HCT116 (cell line): ENCODE results near the gene ACVR1. TPM values are rescaled to one million over a fixed set of nuclear protein-coding genes. Genes with fewer than 3 reads are reported as not detected.

Experiments
- ATAC-seq: fragments of 200-7000 bp; cut with Tn5 transposase; 2 replicates; pipeline ENCODE4 v1.9.1; 2020; ENCODE audit warnings: mild to moderate bottlenecking, moderate library complexity
- BruUV-seq: library from RNA; stranded (reverse); fragments of 400-500 nt; replicated peaks from 2 replicates; lab custom pipeline; 2021; lab: Mats Ljungman, UMichigan
- CTCF ChIA-PET: fragments of 300-600 bp; sonication (Branson Sonifier 250); formaldehyde crosslinking; loops from one replicate; lab custom pipeline; 2021; ENCODE audit warnings: antibody characterized with exemption; lab: Charles Lee
- POLR2A ChIA-PET: fragments of 300-600, 350-600 bp; sonication (Branson Sonifier 250); formaldehyde crosslinking; loops from one replicate; lab custom pipeline; 2021; ENCODE audit warnings: antibody characterized with exemption; lab: Charles Lee
- RAD21 ChIA-PET, 2 experiments: fragments of 300-600 bp; sonication (Branson Sonifier 250); formaldehyde crosslinking; loops; one replicate each; lab custom pipeline; 2023; ENCODE audit warnings: low total read pairs in 2 of 2; ENCODE audit not compliant: uncharacterized antibody in 2 of 2, unreplicated experiment in 2 of 2, low non-redundant PET in 1 of 2; lab: Charles Lee
- DNase-seq: peaks from one replicate; pipeline ENCODE4 v3.0.0-alpha.2; 2010; ENCODE audit warnings: low read depth, low spot score
- H2AFZ ChIP-seq: fragments of 200-600 bp; shearing (Covaris generic), sonication (generic); 2 replicates; pipeline ENCODE4 v1.6.1; 2017; ENCODE audit warnings: low read depth, mixed run types, mixed read lengths, antibody characterized with exemption, low read length; ENCODE audit not compliant: poor library complexity, severe bottlenecking
- H3K27ac ChIP-seq: 2 replicates; pipeline ENCODE4 v1.5.1; 2012; ENCODE audit warnings: low read depth, low read length
- H3K27me3 ChIP-seq: fragments of 200-600 bp; sonication (generic); 2 replicates; pipeline ENCODE4 v1.6.1; 2016; ENCODE audit warnings: mixed run types, low read length, mixed read lengths; ENCODE audit not compliant: insufficient read depth
- H3K36me3 ChIP-seq, 2 experiments: fragments of 200-500 bp in 1 of 2; fragments of 200-600 bp in 1 of 2; sonication (Bioruptor generic) in 1 of 2; sonication (generic) in 1 of 2; 2 replicates each; pipeline versions ENCODE4 v1.5.1 to v1.6.1; 2014 to 2016; ENCODE audit warnings: low read length in 2 of 2, inconsistent platforms in 1 of 2, mixed read lengths in 1 of 2, mixed run types in 1 of 2; ENCODE audit not compliant: insufficient read depth in 2 of 2, control insufficient read depth in 1 of 2
- H3K4me1 ChIP-seq, 2 experiments: fragments of 200-600 bp in 1 of 2; sonication (generic) in 1 of 2; 2 replicates each; pipeline versions ENCODE4 v1.5.1 to v1.6.1; 2012 to 2017; ENCODE audit warnings: low read length in 2 of 2, inconsistent platforms in 1 of 2, mild to moderate bottlenecking in 1 of 2, mixed read lengths in 1 of 2, mixed run types in 1 of 2, moderate library complexity in 1 of 2; ENCODE audit not compliant: insufficient read depth in 2 of 2, control insufficient read depth in 1 of 2
- H3K4me2 ChIP-seq: fragments of 200-600 bp; sonication (generic); 2 replicates; pipeline ENCODE4 v1.6.1; 2017; ENCODE audit warnings: mixed run types, low read length, mixed read lengths
- H3K4me3 ChIP-seq, 2 experiments: fragments of 200-600 bp in 1 of 2; sonication (generic) in 1 of 2; replicated peaks in 1 of 2; 2 replicates each; pipeline ENCODE4 v1.5.1; 2011 to 2016; ENCODE audit warnings: low read length in 2 of 2, control low read depth in 1 of 2, low read depth in 1 of 2, mild to moderate bottlenecking in 1 of 2, mixed read lengths in 1 of 2, mixed run types in 1 of 2
- H3K79me2 ChIP-seq: fragments of 200-600 bp; sonication (generic); 2 replicates; pipeline ENCODE4 v1.6.1; 2017; ENCODE audit warnings: mild to moderate bottlenecking, mixed run types, low read length, moderate library complexity, mixed read lengths; ENCODE audit not compliant: insufficient read depth
- H3K9ac ChIP-seq: fragments of 200-600 bp; sonication (generic); 2 replicates; pipeline ENCODE4 v1.6.1; 2016; ENCODE audit warnings: low read length, mixed read lengths
- H3K9me2 ChIP-seq: fragments of 200-600 bp; sonication (generic), shearing (Covaris generic); 2 replicates; pipeline ENCODE4 v1.6.1; 2017; ENCODE audit warnings: mixed run types, mild to moderate bottlenecking, moderate library complexity; ENCODE audit not compliant: insufficient read depth
- H3K9me3 ChIP-seq, 2 experiments: fragments of 200-500 bp in 1 of 2; fragments of 200-600 bp in 1 of 2; sonication (Bioruptor generic) in 1 of 2; sonication (generic) in 1 of 2; 2 replicates each; pipeline ENCODE4 v1.6.1; 2014 to 2017; ENCODE audit warnings: low read length in 2 of 2, mixed read lengths in 2 of 2, inconsistent platforms in 1 of 2, low read depth in 1 of 2, mild to moderate bottlenecking in 1 of 2, mixed run types in 1 of 2, moderate library complexity in 1 of 2; ENCODE audit not compliant: control insufficient read depth in 1 of 2, insufficient read depth in 1 of 2
- H4K20me1 ChIP-seq: fragments of 200-600 bp; sonication (generic), shearing (Covaris generic); 2 replicates; pipeline ENCODE4 v1.6.1; 2017; ENCODE audit warnings: mixed run types, mild to moderate bottlenecking, moderate library complexity; ENCODE audit not compliant: insufficient read depth
- CBX3 ChIP-seq: IDR thresholded peaks from 2 replicates; pipeline ENCODE4 v1.6.1; 2012; ENCODE audit warnings: low read depth
- EGR1 ChIP-seq: IDR thresholded peaks from 2 replicates; pipeline ENCODE4 v1.6.1; 2012; ENCODE audit warnings: low read depth
- ELF1 ChIP-seq: IDR thresholded peaks from 2 replicates; pipeline ENCODE4 v1.6.1; 2012; ENCODE audit warnings: low read depth, borderline replicate concordance
- EZH2phosphoT487 ChIP-seq: fragments of 200-600 bp; IDR thresholded peaks from 2 replicates; pipeline ENCODE4 v1.6.1; 2018; ENCODE audit warnings: antibody characterized with exemption, borderline replicate concordance
- FOSL1 ChIP-seq: IDR thresholded peaks from 2 replicates; pipeline ENCODE4 v1.6.1; 2012; ENCODE audit warnings: low read depth
- JUND ChIP-seq: IDR thresholded peaks from 2 replicates; pipeline ENCODE4 v1.6.1; 2012
- MAX ChIP-seq: IDR thresholded peaks from 2 replicates; pipeline ENCODE4 v1.6.1; 2012
- REST ChIP-seq: IDR thresholded peaks from 2 replicates; pipeline ENCODE4 v1.6.1; 2012; ENCODE audit warnings: low read depth
- SIN3A ChIP-seq: IDR thresholded peaks from 2 replicates; pipeline ENCODE4 v1.6.1; 2012; ENCODE audit warnings: low read depth
- YY1 ChIP-seq: IDR thresholded peaks from 2 replicates; pipeline ENCODE4 v1.6.1; 2011; ENCODE audit warnings: low read length, low read depth, moderate library complexity, mild to moderate bottlenecking; ENCODE audit not compliant: insufficient replicate concordance; ENCODE audit errors: extremely low read depth
- ZNF274 ChIP-seq: fragments of 200-500 bp; sonication (Bioruptor generic); IDR thresholded peaks from 2 replicates; pipeline ENCODE4 v1.6.1; 2014; ENCODE audit warnings: mild to moderate bottlenecking, low read depth, low read length, inconsistent platforms
- intact Hi-C: fragments of 100-400 bp; cut with micrococcal nuclease; formaldehyde crosslinking; loops from 2 replicates; pipeline ENCODE4 v1.10.0; 2022
- total RNA-seq: library from RNA; stranded (reverse); gene quantifications from one replicate; pipeline ENCODE4 v1.2.1, GENCODE V29; 2021; ENCODE audit not compliant: unreplicated experiment
- TF ChIP-seq, protein P1 (sequence below), 3 experiments: fragments of 200-600 bp in 1 of 3; sonication (generic) in 1 of 3; IDR thresholded peaks in 2 of 3; conservative IDR thresholded peaks in 1 of 3; 2 replicates each; pipeline ENCODE4 v1.5.1; 2012 to 2017; ENCODE audit warnings: low read depth in 2 of 3, low read length in 2 of 3, antibody characterized with exemption in 1 of 3, borderline replicate concordance in 1 of 3, control low read depth in 1 of 3, mild to moderate bottlenecking in 1 of 3, mixed read lengths in 1 of 3, mixed run types in 1 of 3, moderate library complexity in 1 of 3; ENCODE audit not compliant: insufficient read depth in 1 of 3
- TF ChIP-seq, protein P2 (sequence below): IDR thresholded peaks from 2 replicates; pipeline ENCODE4 v1.6.1; 2012

ACVR1 gene
- total RNA-seq, 1 experiment from 2014 or later: 16.9 TPM

GRCh38 chr2:157815421-157815820 is 60.7 kb downstream of the ACVR1 start:
- Histone ChIP-seq H4K20me1 (no peaks in the 10 kb centered on the region), H3K36me3 (peaks cover 0 to 2% of the 10 kb centered on the region in 2 experiments; a peak in 1 of 4 replicates)
- CTCF ChIA-PET: no interaction called here
- TF ChIP-seq REST (no peak), EGR1 (no peak), ELF1 (no peak), EZH2phosphoT487 (no peak), MAX (no peak), ZNF274 (no peak), JUND (no peak), CBX3 (no peak), YY1 (no peak), FOSL1 (no peak), SIN3A (no peak)
- TF ChIP-seq, protein P1, sequence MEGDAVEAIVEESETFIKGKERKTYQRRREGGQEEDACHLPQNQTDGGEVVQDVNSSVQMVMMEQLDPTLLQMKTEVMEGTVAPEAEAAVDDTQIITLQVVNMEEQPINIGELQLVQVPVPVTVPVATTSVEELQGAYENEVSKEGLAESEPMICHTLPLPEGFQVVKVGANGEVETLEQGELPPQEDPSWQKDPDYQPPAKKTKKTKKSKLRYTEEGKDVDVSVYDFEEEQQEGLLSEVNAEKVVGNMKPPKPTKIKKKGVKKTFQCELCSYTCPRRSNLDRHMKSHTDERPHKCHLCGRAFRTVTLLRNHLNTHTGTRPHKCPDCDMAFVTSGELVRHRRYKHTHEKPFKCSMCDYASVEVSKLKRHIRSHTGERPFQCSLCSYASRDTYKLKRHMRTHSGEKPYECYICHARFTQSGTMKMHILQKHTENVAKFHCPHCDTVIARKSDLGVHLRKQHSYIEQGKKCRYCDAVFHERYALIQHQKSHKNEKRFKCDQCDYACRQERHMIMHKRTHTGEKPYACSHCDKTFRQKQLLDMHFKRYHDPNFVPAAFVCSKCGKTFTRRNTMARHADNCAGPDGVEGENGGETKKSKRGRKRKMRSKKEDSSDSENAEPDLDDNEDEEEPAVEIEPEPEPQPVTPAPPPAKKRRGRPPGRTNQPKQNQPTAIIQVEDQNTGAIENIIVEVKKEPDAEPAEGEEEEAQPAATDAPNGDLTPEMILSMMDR (IDR thresholded peaks at IDR 0.05 in 2 of 3, conservative IDR thresholded peaks at IDR 0.05 in 1 of 3; ENCODE audit: borderline replicate concordance in 1 of 3, insufficient read depth in 1 of 3, low read depth in 2 of 3, low read length in 2 of 3): no peak
- TF ChIP-seq, protein P2, sequence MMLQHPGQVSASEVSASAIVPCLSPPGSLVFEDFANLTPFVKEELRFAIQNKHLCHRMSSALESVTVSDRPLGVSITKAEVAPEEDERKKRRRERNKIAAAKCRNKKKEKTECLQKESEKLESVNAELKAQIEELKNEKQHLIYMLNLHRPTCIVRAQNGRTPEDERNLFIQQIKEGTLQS: no peak
- TF ChIP-seq, all 23 proteins: peak for 0
- ATAC-seq (no peak), DNase-seq (no peak)
- Histone ChIP-seq H3K27ac (no peak overlapping the region), H3K79me2 (no peaks in the 10 kb centered on the region), H3K9me2 (no peaks in the 10 kb centered on the region), H3K9ac (no peak overlapping the region), H3K4me1 (no peaks in the 10 kb centered on the region), H3K4me2 (no peak overlapping the region), H3K4me3 (no peak overlapping the region), H3K27me3 (no peaks in the 10 kb centered on the region), H3K9me3 (no peaks in the 10 kb centered on the region), H2AFZ (no peak overlapping the region)
- intact Hi-C loops: no loop called here
- ChIA-PET RAD21 (no interaction called here), POLR2A (no interaction called here)
- no TSS peak for BruUV-seq
